Measurements from ENCODE around the gene CT83.

Gene CT83

DNA sequence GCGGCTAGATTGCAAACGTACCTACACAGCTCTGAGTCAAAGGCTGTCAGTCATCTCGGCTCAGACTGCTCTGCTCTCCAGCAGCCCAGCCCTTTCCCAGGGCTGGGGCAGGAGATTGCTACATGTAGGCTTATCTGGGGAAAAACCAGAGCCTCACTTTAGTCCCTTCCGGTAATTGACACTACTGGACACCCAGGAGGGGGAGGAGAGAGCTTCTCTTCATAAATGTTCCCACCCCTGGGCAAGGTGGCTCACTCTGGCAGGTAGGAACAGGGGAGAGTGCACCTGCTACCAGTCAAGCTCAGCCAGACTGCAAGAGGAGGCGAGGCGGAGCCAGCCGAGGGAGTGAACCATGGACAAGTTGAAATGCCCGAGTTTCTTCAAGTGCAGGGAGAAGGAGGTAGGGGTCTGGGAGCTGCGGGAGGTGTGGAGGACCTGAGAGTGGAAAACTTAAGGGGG is 26.4 kb downstream of the CT83 start, which contains the start of gene SLC6A14:
TSS of gene SLC6A14 (plus strand) at position 249 of the 459 bp plus-strand sequence. CDS start at position 353, 104 bp downstream.
- H3K36me3 ChIP-seq, result no peaks in the 10 kb centered on the region
- TF ChIP-seq, protein P1, sequence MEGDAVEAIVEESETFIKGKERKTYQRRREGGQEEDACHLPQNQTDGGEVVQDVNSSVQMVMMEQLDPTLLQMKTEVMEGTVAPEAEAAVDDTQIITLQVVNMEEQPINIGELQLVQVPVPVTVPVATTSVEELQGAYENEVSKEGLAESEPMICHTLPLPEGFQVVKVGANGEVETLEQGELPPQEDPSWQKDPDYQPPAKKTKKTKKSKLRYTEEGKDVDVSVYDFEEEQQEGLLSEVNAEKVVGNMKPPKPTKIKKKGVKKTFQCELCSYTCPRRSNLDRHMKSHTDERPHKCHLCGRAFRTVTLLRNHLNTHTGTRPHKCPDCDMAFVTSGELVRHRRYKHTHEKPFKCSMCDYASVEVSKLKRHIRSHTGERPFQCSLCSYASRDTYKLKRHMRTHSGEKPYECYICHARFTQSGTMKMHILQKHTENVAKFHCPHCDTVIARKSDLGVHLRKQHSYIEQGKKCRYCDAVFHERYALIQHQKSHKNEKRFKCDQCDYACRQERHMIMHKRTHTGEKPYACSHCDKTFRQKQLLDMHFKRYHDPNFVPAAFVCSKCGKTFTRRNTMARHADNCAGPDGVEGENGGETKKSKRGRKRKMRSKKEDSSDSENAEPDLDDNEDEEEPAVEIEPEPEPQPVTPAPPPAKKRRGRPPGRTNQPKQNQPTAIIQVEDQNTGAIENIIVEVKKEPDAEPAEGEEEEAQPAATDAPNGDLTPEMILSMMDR (IDR thresholded peaks at IDR 0.05), result no peak
- no peaks in the 10 kb centered on the region for H3K27me3 ChIP-seq
- no peak within 1 kb of the TSS for H3K27ac ChIP-seq
- no peaks in the 10 kb centered on the region for H3K4me1 ChIP-seq (ENCODE audit: control insufficient read depth in 1 of 2, insufficient read depth in 1 of 2, low read depth in 1 of 2, low read length in 1 of 2)
- no peak within 1 kb of the TSS for H3K4me3 ChIP-seq (ENCODE audit: low read depth in 1 of 2, low read length in 1 of 2)
- H3K9me3 ChIP-seq, result no peaks in the 10 kb centered on the region

DNA sequence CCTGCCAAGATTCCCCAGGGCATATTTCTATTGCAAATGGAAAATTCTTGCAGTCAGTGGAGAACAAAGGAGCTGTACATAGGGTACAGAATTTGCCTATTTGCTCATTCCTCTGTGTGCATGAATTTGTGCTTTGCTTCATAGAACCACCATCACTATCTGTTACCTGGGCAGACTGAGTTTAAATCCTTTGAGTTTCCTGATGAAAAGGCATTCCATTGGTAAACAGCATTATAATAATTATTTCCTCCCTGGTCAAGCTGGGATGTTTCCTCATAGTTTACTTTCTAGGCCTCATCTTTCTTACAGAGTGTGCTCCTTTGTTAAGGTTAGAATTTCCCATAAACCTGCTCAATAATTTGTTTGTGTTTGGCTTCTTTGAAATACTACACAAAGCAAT is 27.2 kb downstream of the CT83 start:
- H3K27me3 ChIP-seq, result no peaks in the 10 kb centered on the region
- H3K4me3 ChIP-seq (ENCODE audit: low read depth in 1 of 2, low read length in 1 of 2), result no peak overlapping the region
- H3K4me1 ChIP-seq (ENCODE audit: control insufficient read depth in 1 of 2, insufficient read depth in 1 of 2, low read depth in 1 of 2, low read length in 1 of 2), result no peaks in the 10 kb centered on the region
- TF ChIP-seq, protein P1 (IDR thresholded peaks at IDR 0.05), result no peak
- no peak overlapping the region for H3K27ac ChIP-seq
- H3K9me3 ChIP-seq, result no peaks in the 10 kb centered on the region
- no peaks in the 10 kb centered on the region for H3K36me3 ChIP-seq

DNA sequence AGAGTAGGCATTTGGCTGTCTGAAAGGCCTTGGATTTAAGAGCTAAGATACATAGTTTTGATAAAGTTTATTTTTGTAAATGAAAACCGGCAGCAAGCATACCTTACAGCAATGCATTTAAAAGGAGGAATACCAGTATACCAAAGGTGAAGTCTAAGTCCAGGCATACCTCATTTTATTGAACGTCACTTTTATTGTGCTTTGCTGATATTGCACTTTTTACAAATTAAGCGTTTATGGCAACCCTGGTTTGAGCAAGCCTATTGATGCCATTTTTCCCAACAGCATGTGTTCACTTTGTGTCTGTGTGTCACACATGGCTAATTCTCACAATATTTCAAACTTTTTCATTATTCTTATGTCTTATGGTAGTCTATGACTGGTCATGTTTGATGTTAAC is 34.8 kb downstream of the CT83 start:
- Histone ChIP-seq H3K27ac (no peak overlapping the region), H3K4me1 (ENCODE audit: control insufficient read depth in 1 of 2, insufficient read depth in 1 of 2, low read depth in 1 of 2, low read length in 1 of 2) (no peaks in the 10 kb centered on the region), H3K4me3 (ENCODE audit: low read depth in 1 of 2, low read length in 1 of 2) (no peak overlapping the region), H3K36me3 (no peaks in the 10 kb centered on the region), H3K27me3 (no peaks in the 10 kb centered on the region), H3K9me3 (no peaks in the 10 kb centered on the region)
- TF ChIP-seq, protein P1 (IDR thresholded peaks at IDR 0.05), result no peak

DNA sequence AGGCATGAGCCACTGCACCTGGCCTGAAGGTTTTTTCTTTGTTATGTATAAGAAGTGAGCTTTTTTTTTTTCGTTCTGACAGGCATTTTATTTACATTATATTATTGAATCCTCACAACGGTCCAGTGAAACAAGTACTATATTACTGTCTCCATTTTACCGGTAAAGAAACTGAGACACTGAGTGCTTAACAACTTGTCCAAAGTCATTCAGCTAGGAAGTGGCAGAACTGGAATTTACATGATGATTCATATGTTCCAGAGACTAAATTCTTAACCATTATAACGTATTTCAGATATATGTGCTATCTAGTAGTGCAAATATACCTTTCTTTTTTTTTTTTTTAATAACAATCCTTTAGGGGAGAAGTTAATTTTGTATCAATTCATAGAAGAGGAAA is 44.8 kb downstream of the CT83 start:
- H3K27ac ChIP-seq, result no peak overlapping the region
- H3K36me3 ChIP-seq, result no peaks in the 10 kb centered on the region
- TF ChIP-seq, protein P1 (IDR thresholded peaks at IDR 0.05), result no peak
- H3K27me3 ChIP-seq, result no peaks in the 10 kb centered on the region
- H3K9me3 ChIP-seq, result no peaks in the 10 kb centered on the region
- H3K4me3 ChIP-seq (ENCODE audit: low read depth in 1 of 2, low read length in 1 of 2), result no peak overlapping the region
- no peaks in the 10 kb centered on the region for H3K4me1 ChIP-seq (ENCODE audit: control insufficient read depth in 1 of 2, insufficient read depth in 1 of 2, low read depth in 1 of 2, low read length in 1 of 2)

DNA sequence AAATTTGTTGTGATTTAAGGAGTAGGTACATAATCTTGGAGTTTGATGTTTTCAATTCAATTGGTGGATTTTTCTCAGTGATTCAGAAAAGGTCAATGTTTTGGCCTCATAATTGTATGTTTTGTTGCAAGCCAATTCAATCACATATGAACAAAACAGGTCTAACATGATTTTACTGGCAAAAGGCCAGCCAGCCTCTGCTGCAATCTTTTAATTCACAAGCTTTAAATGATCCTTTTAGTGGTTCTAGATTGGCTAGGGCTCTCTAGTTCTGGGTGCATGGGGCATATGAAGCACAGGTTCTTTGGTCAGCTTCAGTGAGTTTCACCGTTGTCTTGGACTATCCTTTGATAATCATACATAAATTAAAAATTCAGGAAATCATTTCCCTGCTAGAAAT is 45.6 kb downstream of the CT83 start:
- Histone ChIP-seq H3K27me3 (no peaks in the 10 kb centered on the region), H3K4me3 (ENCODE audit: low read depth in 1 of 2, low read length in 1 of 2) (no peak overlapping the region), H3K27ac (no peak overlapping the region), H3K4me1 (ENCODE audit: control insufficient read depth in 1 of 2, insufficient read depth in 1 of 2, low read depth in 1 of 2, low read length in 1 of 2) (no peaks in the 10 kb centered on the region), H3K36me3 (no peaks in the 10 kb centered on the region), H3K9me3 (no peaks in the 10 kb centered on the region)
- TF ChIP-seq, protein P1 (IDR thresholded peaks at IDR 0.05), result no peak

DNA sequence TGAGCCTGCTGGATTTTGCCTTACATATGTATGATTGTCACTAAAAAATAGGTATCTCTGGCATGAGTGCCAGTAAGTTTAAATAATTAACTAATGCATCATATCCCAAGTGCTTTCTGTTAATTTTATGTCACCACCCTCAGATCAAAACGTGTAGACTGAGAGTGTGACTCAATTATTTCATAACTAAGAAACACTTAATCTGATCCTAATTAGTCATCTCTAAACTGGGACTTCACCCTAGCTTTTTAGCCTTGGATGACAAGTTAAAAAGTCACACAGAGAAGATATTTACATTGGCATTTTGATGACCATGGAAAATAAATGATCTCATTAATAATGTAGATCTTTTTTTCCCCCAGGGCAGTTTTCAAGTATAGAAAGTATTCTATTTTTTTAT is 49.5 kb downstream of the CT83 start:
- Histone ChIP-seq H3K4me1 (ENCODE audit: control insufficient read depth in 1 of 2, insufficient read depth in 1 of 2, low read depth in 1 of 2, low read length in 1 of 2) (no peaks in the 10 kb centered on the region), H3K27me3 (no peaks in the 10 kb centered on the region), H3K36me3 (no peaks in the 10 kb centered on the region), H3K4me3 (ENCODE audit: low read depth in 1 of 2, low read length in 1 of 2) (no peak overlapping the region), H3K27ac (no peak overlapping the region), H3K9me3 (no peaks in the 10 kb centered on the region)
- TF ChIP-seq, protein P1 (IDR thresholded peaks at IDR 0.05), result no peak

All from neutrophil (primary cell).